ENCODE measurements around the gene DNAJC21.

DNAJC21 gene

GRCh38 chr5:34929134-34929719 lies at the start of gene DNAJC21:
DNAJC21 (plus strand) TSS chr5:34929559; CDS start chr5:34929820, 261 bp downstream.
- TF ChIP-seq, protein P1, sequence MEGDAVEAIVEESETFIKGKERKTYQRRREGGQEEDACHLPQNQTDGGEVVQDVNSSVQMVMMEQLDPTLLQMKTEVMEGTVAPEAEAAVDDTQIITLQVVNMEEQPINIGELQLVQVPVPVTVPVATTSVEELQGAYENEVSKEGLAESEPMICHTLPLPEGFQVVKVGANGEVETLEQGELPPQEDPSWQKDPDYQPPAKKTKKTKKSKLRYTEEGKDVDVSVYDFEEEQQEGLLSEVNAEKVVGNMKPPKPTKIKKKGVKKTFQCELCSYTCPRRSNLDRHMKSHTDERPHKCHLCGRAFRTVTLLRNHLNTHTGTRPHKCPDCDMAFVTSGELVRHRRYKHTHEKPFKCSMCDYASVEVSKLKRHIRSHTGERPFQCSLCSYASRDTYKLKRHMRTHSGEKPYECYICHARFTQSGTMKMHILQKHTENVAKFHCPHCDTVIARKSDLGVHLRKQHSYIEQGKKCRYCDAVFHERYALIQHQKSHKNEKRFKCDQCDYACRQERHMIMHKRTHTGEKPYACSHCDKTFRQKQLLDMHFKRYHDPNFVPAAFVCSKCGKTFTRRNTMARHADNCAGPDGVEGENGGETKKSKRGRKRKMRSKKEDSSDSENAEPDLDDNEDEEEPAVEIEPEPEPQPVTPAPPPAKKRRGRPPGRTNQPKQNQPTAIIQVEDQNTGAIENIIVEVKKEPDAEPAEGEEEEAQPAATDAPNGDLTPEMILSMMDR (IDR thresholded peaks at IDR 0.05), result no peak

DNA sequence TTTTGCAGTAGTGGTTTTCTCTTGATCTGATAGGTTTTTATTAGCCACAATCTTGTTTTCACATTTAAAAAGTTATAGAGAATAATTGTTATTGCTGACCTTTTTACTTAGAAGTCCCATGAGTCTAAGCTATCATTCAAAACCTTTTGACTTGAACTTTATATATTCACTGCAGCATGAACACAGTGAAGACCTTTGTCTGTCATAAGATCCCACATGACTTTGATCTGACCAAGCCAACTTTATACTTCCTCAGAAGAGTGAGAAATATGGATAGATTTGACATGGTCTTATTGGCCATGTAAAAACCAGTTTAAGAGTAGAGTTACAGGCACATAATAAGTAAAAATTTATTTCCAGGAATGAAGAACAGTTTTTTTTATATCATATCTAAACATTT lies 48.1 kb upstream of the DNAJC21 start:
- TF ChIP-seq, protein P1 (IDR thresholded peaks at IDR 0.05), result no peak

DNA sequence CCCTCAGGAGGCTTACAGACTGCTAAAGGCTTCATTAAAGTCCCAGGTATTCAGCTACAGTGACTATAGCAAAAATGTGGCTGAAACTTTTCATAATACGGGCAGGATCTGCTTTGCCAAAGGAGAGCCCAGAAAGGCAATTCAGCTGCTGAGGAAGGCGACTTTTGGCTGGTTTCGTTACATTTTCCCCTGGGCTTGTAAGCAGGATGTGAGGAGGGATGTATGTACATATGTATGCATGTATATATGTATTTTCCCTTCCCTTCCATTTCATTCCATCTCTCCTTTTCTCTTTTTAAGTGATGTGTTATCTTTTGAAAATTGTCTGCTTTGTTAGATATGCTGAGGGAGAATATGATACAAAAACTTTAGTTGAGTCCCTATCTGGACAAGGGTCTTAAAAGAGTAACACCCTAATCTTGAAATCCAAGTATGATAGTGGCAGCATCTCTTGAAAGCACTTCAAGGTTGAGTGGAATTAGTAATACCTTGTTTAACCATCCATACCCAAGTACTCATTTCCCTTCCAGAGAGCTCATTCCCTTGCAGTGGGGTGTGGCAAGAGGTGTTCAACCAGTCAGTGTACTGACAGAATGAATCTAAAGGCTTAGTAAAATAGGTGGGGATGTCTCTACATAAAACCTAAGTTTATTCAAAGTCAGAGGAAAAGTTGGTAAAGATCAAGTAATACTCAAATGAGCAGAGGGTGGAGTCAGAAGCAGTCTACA lies 42.8 kb upstream of the DNAJC21 start:
- TF ChIP-seq, protein P1 (IDR thresholded peaks at IDR 0.05), result no peak

GRCh38 chr5:34889394-34889793 lies 40.0 kb upstream of the DNAJC21 start:
- TF ChIP-seq, protein P1 (IDR thresholded peaks at IDR 0.05), result no peak

- TF ChIP-seq, protein P1 (IDR thresholded peaks at IDR 0.05), result no peak
These were observed 37.4 kb upstream of the DNAJC21 start for GRCh38 chr5:34891981-34892380.

DNA sequence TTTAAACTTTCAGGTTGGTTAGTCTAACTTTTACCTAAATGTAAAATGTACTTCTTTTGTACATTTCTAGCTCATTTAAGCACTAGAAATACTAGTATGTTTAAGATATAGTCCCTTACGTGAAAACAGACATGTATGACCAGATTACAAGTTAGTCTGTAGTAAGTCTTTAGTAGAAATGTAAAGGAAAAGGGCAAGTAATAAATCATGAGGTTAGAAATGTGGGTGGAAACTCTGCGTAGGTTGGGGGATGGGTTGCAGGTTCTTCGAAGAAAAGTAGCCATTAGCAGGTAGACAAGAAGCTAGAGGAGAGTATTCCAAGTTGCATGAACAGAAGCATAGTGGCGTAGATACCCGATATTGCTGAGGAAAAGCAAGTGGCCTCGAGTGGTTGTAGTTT lies 36.9 kb upstream of the DNAJC21 start:
- TF ChIP-seq, protein P1 (IDR thresholded peaks at IDR 0.05), result no peak

GRCh38 chr5:34894716-34895115 lies 34.6 kb upstream of the DNAJC21 start:
- TF ChIP-seq, protein P1 (IDR thresholded peaks at IDR 0.05), result no peak
